SJCRH30 (cell line): ENCODE measurements around the gene LEKR1. TPM values are rescaled to one million over a fixed set of nuclear protein-coding genes. Genes with fewer than 3 reads are reported as not detected.
"Not testable (repeated sequence)": the region's sequence is repeated elsewhere in the genome, so short reads cannot be mapped to it uniquely, and the experiment has no call there.

Source experiments
- DNase-seq, 2 experiments: peaks; one replicate each; pipeline ENCODE4 v3.0.0-alpha.2; 2015 to 2020
- H3K27ac ChIP-seq: fragments of 250-450 bp; sonication (Bioruptor Pico); 2 replicates; pipeline ENCODE4 v1.5.1; 2020; ENCODE audit warnings: mild to moderate bottlenecking, moderate library complexity
- H3K27me3 ChIP-seq: fragments of 250-450 bp; sonication (Bioruptor Pico); 2 replicates; pipeline ENCODE4 v1.5.1; 2020; ENCODE audit warnings: mild to moderate bottlenecking, moderate library complexity
- H3K36me3 ChIP-seq: fragments of 250-450 bp; sonication (Bioruptor Pico); 2 replicates; pipeline ENCODE4 v1.5.1; 2020; ENCODE audit warnings: mild to moderate bottlenecking, moderate library complexity
- H3K4me1 ChIP-seq: fragments of 250-450 bp; sonication (Bioruptor Pico); 2 replicates; pipeline ENCODE4 v1.5.1; 2020; ENCODE audit warnings: mild to moderate bottlenecking, moderate library complexity
- H3K4me3 ChIP-seq: fragments of 250-450 bp; sonication (Bioruptor Pico); 2 replicates; pipeline ENCODE4 v1.5.1; 2020; ENCODE audit warnings: mild to moderate bottlenecking, moderate library complexity
- H3K9me3 ChIP-seq: fragments of 250-450 bp; sonication (Bioruptor Pico); replicated peaks from 2 replicates; pipeline ENCODE4 v1.5.1; 2020; ENCODE audit warnings: mild to moderate bottlenecking, moderate library complexity
- total RNA-seq: library from RNA; depleted of rRNA; stranded (reverse); fragments of >200 nt; shearing (Covaris generic); gene quantifications from 2 replicates; pipeline ENCODE4 v1.2.3, GENCODE V29; 2014

LEKR1 gene
- total RNA-seq, 1 experiment from 2014 or later: 0.61 TPM

DNA sequence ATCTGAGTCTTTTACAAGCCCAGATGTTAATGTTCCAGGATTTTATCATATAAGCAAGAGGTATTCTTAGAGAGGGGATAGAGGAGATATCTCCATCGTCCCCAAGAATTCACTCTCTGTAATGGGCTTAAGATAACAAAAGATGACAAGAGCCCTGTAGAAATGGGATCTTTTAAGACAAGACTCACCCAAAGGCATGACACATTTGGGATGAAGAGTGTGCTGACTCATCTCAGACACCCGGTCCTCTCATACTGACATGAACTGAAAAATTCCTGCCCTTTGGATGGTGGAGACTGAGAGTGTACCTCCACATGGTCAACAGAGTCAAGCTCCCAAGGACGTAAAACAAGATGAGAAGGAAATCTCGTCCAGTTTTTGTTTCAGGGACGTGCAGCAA lies 11.0 kb downstream of the LEKR1 start:
- Histone ChIP-seq H3K27me3 (no peaks in the 10 kb centered on the region), H3K4me3 (no peak overlapping the region), H3K4me1 (no peaks in the 10 kb centered on the region), H3K27ac (no peak overlapping the region), H3K9me3 (no peaks in the 10 kb centered on the region), H3K36me3 (no peaks in the 10 kb centered on the region)
- DNase-seq: no peak

DNA sequence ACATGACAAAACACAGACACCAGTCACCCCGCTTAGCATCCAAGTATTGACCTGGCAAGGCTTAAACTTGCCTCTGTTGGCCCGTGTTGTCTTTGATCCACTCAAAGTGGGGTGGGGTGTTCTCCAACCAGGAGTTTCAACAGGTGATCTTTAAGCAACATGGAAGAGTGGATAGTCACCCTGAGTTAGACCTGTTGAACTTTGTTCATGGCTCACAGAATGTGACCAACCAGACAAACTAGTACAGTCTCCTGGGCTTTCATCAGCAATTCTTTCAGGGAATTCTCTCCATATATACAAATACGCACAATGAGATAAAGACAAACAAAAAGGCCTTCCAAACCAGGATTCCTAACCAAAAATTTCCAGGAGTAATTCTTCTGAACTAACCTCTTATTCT lies 11.9 kb downstream of the LEKR1 start:
- no peaks in the 10 kb centered on the region for H3K9me3 ChIP-seq
- no peaks in the 10 kb centered on the region for H3K36me3 ChIP-seq
- no peak overlapping the region for H3K4me3 ChIP-seq
- no peak for DNase-seq
- H3K27ac ChIP-seq: no peak overlapping the region
- H3K4me1 ChIP-seq: no peaks in the 10 kb centered on the region
- no peaks in the 10 kb centered on the region for H3K27me3 ChIP-seq

DNA sequence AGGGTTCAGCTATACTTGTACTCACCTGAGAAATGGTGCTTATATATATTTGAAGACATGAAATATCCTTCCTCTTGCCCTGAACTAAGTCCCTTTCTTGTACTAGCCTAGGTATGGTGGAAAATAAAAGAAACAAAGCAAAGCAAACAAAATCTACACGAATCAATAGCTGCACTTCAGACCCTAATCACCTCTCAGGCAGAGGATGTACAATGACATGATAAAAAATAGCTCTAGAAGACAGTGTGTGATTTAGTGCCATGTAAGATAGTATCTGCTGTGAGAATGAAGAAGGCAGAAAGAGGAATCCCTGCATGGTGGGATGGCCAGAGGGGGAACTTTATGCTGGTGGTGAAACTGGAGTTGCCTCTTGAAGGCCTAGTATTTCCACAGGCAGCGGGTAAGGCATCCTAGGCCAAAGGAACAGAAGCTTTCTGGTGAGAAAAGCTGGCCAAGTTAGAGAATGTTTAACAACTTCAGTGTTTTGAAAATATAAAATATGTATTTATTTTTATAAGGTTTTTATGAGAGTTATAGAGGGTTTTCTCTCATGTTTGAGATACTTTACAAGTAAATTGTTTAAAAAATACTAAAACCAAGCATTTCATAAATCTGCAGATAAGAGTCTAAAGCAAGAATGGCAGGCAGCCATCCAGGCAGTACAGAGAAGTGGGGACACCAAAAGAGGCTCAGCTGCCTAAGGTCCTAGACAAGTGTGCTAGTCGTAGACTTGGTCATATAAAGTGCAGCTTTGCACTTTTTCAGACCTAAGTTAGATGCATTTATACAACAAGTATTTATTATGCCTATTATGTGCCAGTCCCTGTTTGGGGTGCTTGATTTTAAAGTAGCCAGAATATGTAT lies 14.9 kb downstream of the LEKR1 start:
- Histone ChIP-seq H3K27ac (no peak overlapping the region), H3K4me1 (no peaks in the 10 kb centered on the region), H3K27me3 (no peaks in the 10 kb centered on the region), H3K36me3 (no peaks in the 10 kb centered on the region), H3K4me3 (no peak overlapping the region), H3K9me3 (no peaks in the 10 kb centered on the region)
- no peak for DNase-seq

DNA sequence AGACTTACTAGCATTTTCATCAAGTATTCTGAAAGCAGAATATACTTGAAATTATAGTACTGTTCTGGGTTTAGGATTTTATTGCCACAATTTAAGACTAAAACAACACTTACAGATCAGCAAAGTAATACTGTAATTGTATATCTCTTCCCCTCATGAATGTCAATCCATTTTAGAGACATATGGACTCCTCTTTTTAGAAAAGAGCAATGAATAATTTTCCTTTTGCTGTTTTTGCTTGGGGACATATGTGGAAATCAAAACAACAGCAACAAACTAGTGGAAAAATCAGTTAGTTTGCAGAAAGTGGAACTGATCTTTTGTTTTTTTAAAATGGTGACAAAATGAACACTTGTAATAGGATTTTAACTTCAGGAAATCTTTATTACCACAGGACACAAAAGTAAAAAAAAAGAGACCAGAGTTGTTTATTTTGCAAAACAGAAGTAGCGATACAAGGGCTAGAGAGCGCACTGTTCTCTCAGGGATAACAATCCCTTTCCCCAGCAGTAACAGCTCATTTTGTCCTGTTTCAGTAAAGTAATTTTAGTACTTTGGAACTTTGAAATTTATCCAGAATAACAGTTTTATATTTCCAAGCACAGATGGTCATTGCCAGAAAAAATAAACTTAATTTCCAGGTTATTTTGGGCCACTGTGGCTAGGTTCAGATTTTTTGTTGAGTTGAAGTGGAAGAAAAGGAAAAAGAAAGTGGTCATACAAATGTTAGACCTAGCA lies 17.1 kb downstream of the LEKR1 start:
- Histone ChIP-seq H3K4me1 (no peaks in the 10 kb centered on the region), H3K9me3 (no peaks in the 10 kb centered on the region), H3K27ac (no peak overlapping the region), H3K4me3 (no peak overlapping the region), H3K27me3 (no peaks in the 10 kb centered on the region), H3K36me3 (no peaks in the 10 kb centered on the region)
- DNase-seq: no peak

DNA sequence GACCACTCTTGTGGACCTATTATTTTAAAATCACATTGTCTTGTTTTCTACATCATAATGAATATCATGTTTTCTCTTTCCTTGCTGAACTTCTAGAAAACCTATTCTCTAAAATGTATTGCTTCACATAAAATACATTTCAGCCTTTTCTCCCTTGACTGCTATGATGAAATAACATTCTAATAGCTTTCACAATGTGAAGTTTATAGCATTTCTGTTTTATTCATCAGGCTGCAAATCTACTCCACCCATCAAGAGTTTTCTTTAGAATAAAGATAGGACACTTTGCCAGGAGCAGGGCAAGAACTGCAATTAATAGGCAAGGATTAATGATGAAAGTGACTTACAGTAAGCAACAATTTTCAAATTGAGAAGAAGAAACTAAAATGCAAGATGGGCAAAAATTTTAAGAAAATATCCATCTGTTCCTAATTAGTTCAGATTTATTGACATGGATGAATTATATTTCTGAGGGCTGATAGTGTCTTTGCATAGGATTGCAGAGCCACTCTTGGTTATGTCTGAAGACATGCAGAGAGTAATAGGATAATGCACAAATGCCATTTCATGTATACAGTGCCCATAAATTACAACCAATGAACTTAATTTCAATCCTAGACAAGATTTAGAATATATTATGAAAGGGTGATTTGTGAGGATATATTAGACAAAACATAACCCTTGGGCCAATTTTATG lies 21.7 kb downstream of the LEKR1 start:
- H3K36me3 ChIP-seq: no peaks in the 10 kb centered on the region
- H3K4me1 ChIP-seq: no peaks in the 10 kb centered on the region
- H3K27ac ChIP-seq: no peak overlapping the region
- no peak overlapping the region for H3K4me3 ChIP-seq
- DNase-seq: no peak
- H3K27me3 ChIP-seq: no peaks in the 10 kb centered on the region
- no peaks in the 10 kb centered on the region for H3K9me3 ChIP-seq

DNA sequence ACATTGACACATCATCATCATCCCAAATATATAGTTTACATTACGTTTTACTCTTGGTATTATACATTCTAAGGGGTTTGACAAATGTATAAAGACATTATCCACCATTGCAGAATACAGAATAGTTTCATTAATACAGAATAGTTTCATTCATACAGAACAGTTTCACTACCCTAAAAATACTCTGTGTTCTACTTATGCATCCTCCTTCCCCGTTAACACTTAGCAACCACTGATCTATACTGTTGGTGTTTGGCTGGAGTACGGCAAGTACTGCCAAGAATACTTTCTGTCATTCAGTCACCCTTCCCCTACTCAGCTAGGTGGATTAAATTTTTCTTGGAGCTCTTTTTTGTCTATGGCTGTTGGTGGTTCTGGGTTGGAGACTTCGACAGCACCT lies 33.4 kb downstream of the LEKR1 start:
- no peaks in the 10 kb centered on the region for H3K36me3 ChIP-seq
- no peaks in the 10 kb centered on the region for H3K4me1 ChIP-seq
- DNase-seq: no peak

DNA sequence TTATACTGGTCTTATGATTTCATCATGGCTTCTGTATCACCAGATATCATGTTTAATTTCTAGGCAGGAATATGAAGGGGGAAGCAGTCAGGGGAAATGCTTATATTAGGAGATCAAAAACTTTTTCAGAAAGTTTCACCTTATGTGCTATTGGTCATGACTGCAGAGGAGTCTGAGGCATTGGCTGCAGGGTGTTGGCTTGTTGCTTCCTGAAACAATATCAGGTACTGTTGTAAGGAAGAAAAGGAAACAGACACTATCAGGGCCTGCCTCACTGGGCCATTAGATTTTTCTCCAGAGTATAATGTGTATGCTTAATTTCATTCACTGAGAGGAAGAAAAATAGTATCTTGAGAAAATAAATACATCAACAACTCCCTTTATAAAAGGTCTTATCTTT lies 34.7 kb downstream of the LEKR1 start:
- no peaks in the 10 kb centered on the region for H3K27me3 ChIP-seq
- no peaks in the 10 kb centered on the region for H3K9me3 ChIP-seq
- no peaks in the 10 kb centered on the region for H3K4me1 ChIP-seq
- DNase-seq: no peak
- H3K36me3 ChIP-seq: no peaks in the 10 kb centered on the region
- H3K27ac ChIP-seq: no peak overlapping the region
- no peak overlapping the region for H3K4me3 ChIP-seq

More for the DNA sequence above, 33.4 kb downstream of the LEKR1 start:
- Histone ChIP-seq H3K4me3 (no peak overlapping the region), H3K27ac (no peak overlapping the region), H3K27me3 (no peaks in the 10 kb centered on the region), H3K9me3 (no peaks in the 10 kb centered on the region)

DNA sequence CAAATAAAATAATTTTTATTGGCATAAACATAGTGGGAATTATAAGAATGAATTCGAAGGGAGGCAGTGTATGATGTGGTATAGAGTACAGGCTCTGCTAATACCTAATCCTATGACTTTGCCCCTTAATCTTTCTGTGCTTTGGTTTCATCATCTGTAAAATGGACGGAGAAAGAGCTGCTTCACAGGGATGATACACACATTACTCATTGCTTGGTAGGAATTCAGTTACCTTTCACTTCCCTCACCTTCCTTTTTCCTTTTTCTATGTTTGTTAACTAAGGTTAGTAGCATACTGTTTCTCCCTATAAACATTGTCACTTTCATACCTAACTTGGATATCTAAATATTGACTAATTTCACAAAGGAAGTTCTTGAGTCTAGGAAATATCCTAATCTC lies 36.2 kb downstream of the LEKR1 start:
- no peak overlapping the region for H3K4me3 ChIP-seq
- no peaks in the 10 kb centered on the region for H3K27me3 ChIP-seq
- H3K9me3 ChIP-seq: no peaks in the 10 kb centered on the region
- no peak overlapping the region for H3K27ac ChIP-seq
- no peaks in the 10 kb centered on the region for H3K36me3 ChIP-seq
- no peak for DNase-seq
- H3K4me1 ChIP-seq: no peaks in the 10 kb centered on the region

DNA sequence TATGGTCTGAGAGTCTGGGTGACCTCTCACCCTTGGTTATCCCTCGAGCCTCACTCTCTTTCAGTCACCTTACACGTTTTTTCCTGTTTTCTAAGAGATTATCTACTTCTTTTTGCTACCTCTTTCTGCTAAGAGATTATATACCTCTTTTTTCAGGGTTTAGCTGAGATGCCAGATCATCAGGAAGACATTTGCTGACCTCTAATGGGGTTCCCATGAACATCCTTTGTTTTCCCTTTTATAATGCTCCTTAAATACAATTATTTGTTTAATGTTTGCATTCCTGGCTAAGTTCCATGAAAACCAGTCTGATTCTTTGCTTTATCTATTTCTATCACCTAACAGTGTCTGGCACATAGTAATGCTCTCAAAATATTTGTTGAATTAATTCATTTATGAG lies 39.6 kb downstream of the LEKR1 start:
- Histone ChIP-seq H3K4me3 (no peak overlapping the region), H3K9me3 (no peaks in the 10 kb centered on the region), H3K27me3 (no peaks in the 10 kb centered on the region), H3K36me3 (no peaks in the 10 kb centered on the region), H3K4me1 (no peaks in the 10 kb centered on the region), H3K27ac (no peak overlapping the region)
- no peak for DNase-seq

DNA sequence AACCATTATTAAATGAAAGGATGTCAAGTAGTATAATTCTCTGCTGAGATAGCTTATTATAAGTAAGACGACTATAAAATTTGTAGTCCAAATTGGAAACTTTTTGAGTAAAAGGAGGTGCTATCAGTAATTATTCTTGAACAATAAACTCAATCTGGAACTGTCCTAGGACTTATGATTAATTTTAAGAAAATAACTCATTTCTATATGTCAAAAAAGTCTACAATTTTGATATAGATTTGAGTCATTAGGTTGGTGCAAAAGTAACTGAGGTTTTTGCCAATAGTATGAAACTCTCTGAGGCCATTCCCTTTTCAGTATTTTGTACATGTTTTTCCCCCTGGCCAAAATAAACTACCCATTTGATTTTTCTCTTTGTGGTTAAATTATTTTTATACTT lies 41.0 kb downstream of the LEKR1 start:
- DNase-seq: no peak
- no peak overlapping the region for H3K27ac ChIP-seq
- H3K36me3 ChIP-seq: no peaks in the 10 kb centered on the region
- H3K4me1 ChIP-seq: no peaks in the 10 kb centered on the region
- H3K27me3 ChIP-seq: no peaks in the 10 kb centered on the region
- H3K4me3 ChIP-seq: no peak overlapping the region
- H3K9me3 ChIP-seq: no peaks in the 10 kb centered on the region

DNA sequence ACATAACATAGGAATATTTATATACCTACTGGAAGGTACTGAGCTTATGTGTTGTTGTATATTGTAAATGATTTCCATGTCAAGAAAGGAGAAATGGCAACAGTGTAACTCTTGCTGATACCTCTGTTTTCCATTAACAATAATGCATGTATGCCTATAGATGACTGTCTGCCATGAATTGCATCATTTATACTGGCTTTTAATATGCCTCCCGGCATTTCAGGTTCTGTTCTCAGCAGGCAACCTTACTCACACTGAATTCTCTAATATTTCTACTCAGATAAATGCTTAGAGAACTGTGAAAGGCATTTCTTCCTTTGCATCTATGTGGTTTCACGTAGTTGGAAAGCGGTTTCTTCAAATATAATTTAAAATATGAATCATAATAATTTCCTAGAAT lies 41.8 kb downstream of the LEKR1 start:
- Histone ChIP-seq H3K27me3 (no peaks in the 10 kb centered on the region), H3K9me3 (no peaks in the 10 kb centered on the region), H3K27ac (no peak overlapping the region), H3K4me3 (no peak overlapping the region), H3K36me3 (no peaks in the 10 kb centered on the region), H3K4me1 (no peaks in the 10 kb centered on the region)
- DNase-seq: no peak

DNA sequence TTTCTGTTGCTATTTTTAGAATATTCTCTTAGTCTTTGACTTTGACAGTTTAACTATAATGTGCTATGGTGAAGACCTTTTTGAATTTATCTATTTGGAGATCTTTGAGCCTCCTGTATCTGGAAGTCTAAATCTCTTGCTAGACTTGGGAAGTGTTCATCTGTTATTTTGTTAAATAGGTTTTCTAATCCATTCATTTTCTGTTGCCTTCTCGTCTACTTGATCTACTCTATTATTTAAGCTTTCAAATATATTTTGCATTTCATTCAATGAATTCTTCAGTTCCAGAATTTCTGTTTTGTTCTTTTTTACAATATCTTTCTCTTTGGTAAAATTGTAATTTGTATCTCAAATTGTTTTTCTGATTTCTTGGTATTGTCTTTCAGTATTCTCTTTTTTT lies 47.8 kb downstream of the LEKR1 start:
- H3K27ac ChIP-seq: no peak overlapping the region
- no peak for DNase-seq
- no peak overlapping the region for H3K4me3 ChIP-seq
- no peaks in the 10 kb centered on the region for H3K27me3 ChIP-seq
- no peaks in the 10 kb centered on the region for H3K36me3 ChIP-seq
- 0 out of 2 replicates have a peak, but pooled peaks cover 2% of the 10 kb centered on the region for H3K9me3 ChIP-seq
- H3K4me1 ChIP-seq: no peaks in the 10 kb centered on the region

DNA sequence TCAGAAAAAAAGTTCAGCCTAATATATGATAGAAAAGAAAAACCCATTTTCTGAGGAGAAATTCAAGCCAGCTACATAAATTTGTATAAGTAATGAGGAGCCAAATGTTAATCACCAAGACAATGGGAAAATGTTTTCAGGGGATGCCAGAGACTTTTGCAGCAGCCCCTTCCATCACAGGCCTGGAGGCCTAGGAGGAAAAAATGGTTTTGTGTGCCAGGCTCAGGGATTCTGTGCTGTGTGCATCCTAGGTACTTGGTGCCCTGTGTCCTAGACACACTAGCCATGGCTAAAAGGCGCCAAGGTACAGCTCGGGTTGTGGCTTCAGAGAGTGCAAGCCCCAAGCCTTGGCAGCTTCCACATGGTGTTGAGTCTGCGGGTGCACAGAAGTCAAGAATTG lies 53.3 kb downstream of the LEKR1 start:
- H3K36me3 ChIP-seq, DNase-seq, H3K27ac ChIP-seq, H3K4me3 ChIP-seq, H3K27me3 ChIP-seq, H3K9me3 ChIP-seq, H3K4me1 ChIP-seq: not testable (repeated sequence)

DNA sequence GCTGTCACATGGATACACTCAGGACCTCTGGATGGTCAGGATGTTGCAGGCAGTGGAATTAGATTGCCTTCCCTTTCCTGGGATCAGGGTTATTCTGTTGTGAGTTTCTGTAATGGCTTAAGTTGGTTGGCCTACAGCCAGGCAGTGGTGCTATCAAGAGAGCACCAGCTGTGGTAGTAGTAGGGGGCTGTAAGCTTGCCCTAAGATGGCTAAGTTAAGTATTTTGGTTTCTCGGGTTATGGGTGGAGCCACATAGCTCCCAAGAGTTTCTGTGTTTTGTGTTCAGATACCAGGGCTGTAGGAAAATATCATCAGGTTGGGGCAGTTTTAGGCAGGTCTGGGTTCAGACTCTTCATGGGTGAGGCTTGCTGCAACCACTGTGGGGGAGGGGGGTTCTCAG lies 59.6 kb downstream of the LEKR1 start:
- Histone ChIP-seq H3K9me3 (no peaks in the 10 kb centered on the region), H3K4me3 (no peak overlapping the region), H3K27ac (no peak overlapping the region), H3K27me3 (no peaks in the 10 kb centered on the region), H3K4me1 (no peaks in the 10 kb centered on the region), H3K36me3 (no peaks in the 10 kb centered on the region)
- no peak for DNase-seq

DNA sequence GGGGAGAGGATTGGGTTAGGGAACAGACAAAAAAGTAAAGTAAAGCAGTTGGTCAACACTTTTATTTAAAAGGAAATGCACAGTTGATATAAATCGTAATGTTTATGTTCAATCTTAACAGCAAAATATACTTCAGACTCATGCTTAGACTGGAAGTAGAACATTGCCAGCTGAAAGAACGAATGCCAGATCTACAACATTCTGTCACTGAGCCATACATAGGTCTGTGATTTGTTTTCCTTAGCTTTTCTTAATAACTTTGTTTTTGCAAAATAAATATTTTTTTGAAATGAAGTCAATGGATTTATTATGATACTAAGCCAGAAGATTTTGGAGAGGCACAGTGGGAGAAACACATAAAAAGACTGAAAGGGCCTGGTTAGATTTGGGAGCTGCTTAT lies 62.0 kb downstream of the LEKR1 start:
- no peak overlapping the region for H3K27ac ChIP-seq
- no peaks in the 10 kb centered on the region for H3K36me3 ChIP-seq
- no peaks in the 10 kb centered on the region for H3K9me3 ChIP-seq
- H3K27me3 ChIP-seq: no peaks in the 10 kb centered on the region
- no peak overlapping the region for H3K4me3 ChIP-seq
- no peak for DNase-seq
- 0 out of 2 replicates have a peak, but pooled peaks cover 5% of the 10 kb centered on the region for H3K4me1 ChIP-seq
